HEK293 (cell line): Measurements from ENCODE around the gene PRKAG2.

Experiments used
- CTCF ChIA-PET: fragments of 350-600 bp; formaldehyde crosslinking; extraction: SDS; loops from one replicate; lab custom pipeline; 2021; ENCODE audit warnings: antibody characterized with exemption; lab: Yijun Ruan, JAX
- POLR2A ChIA-PET: fragments of 300-600 bp; formaldehyde crosslinking; extraction: SDS; loops from one replicate; lab custom pipeline; 2020; ENCODE audit warnings: antibody characterized with exemption, inconsistent platforms; lab: Yijun Ruan, JAX
- H3K27ac ChIP-seq: fragments of 200-500 bp; sonication (Bioruptor generic); 2 replicates; pipeline ENCODE4 v1.5.1; 2014; ENCODE audit warnings: low read depth, low read length, control low read depth, inconsistent platforms; ENCODE audit errors: extremely low read depth
- H3K36me3 ChIP-seq, 2 experiments: fragments of 200-500 bp in 1 of 2; sonication (Bioruptor generic) in 1 of 2; 1 replicate in 1 of 2; 2 replicates in 1 of 2; pipeline ENCODE4 v1.5.1; 2014 to 2017; ENCODE audit warnings: inconsistent platforms in 2 of 2, low read length in 2 of 2; ENCODE audit not compliant: control insufficient read depth in 2 of 2, insufficient read depth in 1 of 2
- H3K4me1 ChIP-seq: fragments of 200-500 bp; sonication (Bioruptor generic); 2 replicates; pipeline ENCODE4 v1.5.1; 2014; ENCODE audit warnings: mild to moderate bottlenecking, low read length, inconsistent platforms; ENCODE audit not compliant: control insufficient read depth, insufficient read depth
- H3K4me3 ChIP-seq: 2 replicates; pipeline ENCODE4 v1.5.1; 2011; ENCODE audit warnings: low read depth, mild to moderate bottlenecking, control low read depth, low read length, moderate library complexity
- H3K9me3 ChIP-seq: fragments of 200-500 bp; sonication (Bioruptor generic); 2 replicates; pipeline ENCODE4 v1.5.1; 2014; ENCODE audit warnings: low read depth, low read length, inconsistent platforms; ENCODE audit not compliant: control insufficient read depth, insufficient read depth
- GLI4 ChIP-seq: fragments of 450-650 bp; formaldehyde crosslinking; IDR thresholded peaks from 2 replicates; pipeline ENCODE4 v1.5.1; 2016; ENCODE audit warnings: missing biosample characterization, missing genetic modification characterization
- KLF17 ChIP-seq: fragments of 450-650 bp; formaldehyde crosslinking; IDR thresholded peaks from 2 replicates; pipeline ENCODE4 v1.5.1; 2016; ENCODE audit warnings: missing biosample characterization, missing genetic modification characterization
- SP2 ChIP-seq: fragments of 450-650 bp; formaldehyde crosslinking; IDR thresholded peaks from 2 replicates; pipeline ENCODE4 v1.5.1; 2016; ENCODE audit warnings: missing biosample characterization, missing genetic modification characterization
- TRIM28 ChIP-seq: IDR thresholded peaks from 2 replicates; pipeline ENCODE4 v1.6.1; 2011; ENCODE audit warnings: low read length, control low read depth, borderline replicate concordance
- ZBTB8A ChIP-seq: fragments of 450-650 bp; formaldehyde crosslinking; IDR thresholded peaks from 2 replicates; pipeline ENCODE4 v1.5.1; 2016; ENCODE audit warnings: missing biosample characterization, missing genetic modification characterization
- ZFP41 ChIP-seq: fragments of 450-650 bp; formaldehyde crosslinking; IDR thresholded peaks from 2 replicates; pipeline ENCODE4 v1.5.1; 2016; ENCODE audit warnings: missing biosample characterization, missing genetic modification characterization, borderline replicate concordance
- ZNF146 ChIP-seq: fragments of 450-650 bp; formaldehyde crosslinking; IDR thresholded peaks from 2 replicates; pipeline ENCODE4 v1.5.1; 2016; ENCODE audit warnings: missing biosample characterization, missing genetic modification characterization
- ZNF155 ChIP-seq: fragments of 450-650 bp; formaldehyde crosslinking; IDR thresholded peaks from 2 replicates; pipeline ENCODE4 v1.5.1; 2016; ENCODE audit warnings: missing biosample characterization, missing genetic modification characterization
- ZNF175 ChIP-seq: fragments of 450-650 bp; formaldehyde crosslinking; IDR thresholded peaks from 2 replicates; pipeline ENCODE4 v1.5.1; 2016; ENCODE audit warnings: missing biosample characterization, missing genetic modification characterization
- ZNF202 ChIP-seq: fragments of 450-650 bp; formaldehyde crosslinking; IDR thresholded peaks from 2 replicates; pipeline ENCODE4 v1.5.1; 2016; ENCODE audit warnings: missing biosample characterization, missing genetic modification characterization, borderline replicate concordance
- ZNF394 ChIP-seq: fragments of 450-650 bp; formaldehyde crosslinking; IDR thresholded peaks from 2 replicates; pipeline ENCODE4 v1.5.1; 2016; ENCODE audit warnings: missing biosample characterization, missing genetic modification characterization, mild to moderate bottlenecking, moderate library complexity, borderline replicate concordance
- ZNF423 ChIP-seq: fragments of 450-650 bp; formaldehyde crosslinking; IDR thresholded peaks from 2 replicates; pipeline ENCODE4 v1.5.1; 2016; ENCODE audit warnings: missing biosample characterization, missing genetic modification characterization
- ZNF555 ChIP-seq: fragments of 450-650 bp; formaldehyde crosslinking; conservative IDR thresholded peaks from 2 replicates; pipeline ENCODE4 v1.5.1; 2017; ENCODE audit warnings: missing biosample characterization, mild to moderate bottlenecking, missing genetic modification characterization, inconsistent platforms
- ZNF701 ChIP-seq: fragments of 450-650 bp; formaldehyde crosslinking; IDR thresholded peaks from 2 replicates; pipeline ENCODE4 v1.5.1; 2016; ENCODE audit warnings: missing biosample characterization, missing genetic modification characterization
- ZNF792 ChIP-seq: fragments of 450-650 bp; formaldehyde crosslinking; IDR thresholded peaks from 2 replicates; pipeline ENCODE4 v1.5.1; 2016; ENCODE audit warnings: missing biosample characterization, missing genetic modification characterization
- TF ChIP-seq, protein P1 (sequence below): fragments of 450-650 bp; formaldehyde crosslinking; IDR thresholded peaks from 2 replicates; pipeline ENCODE4 v1.5.1; 2016; ENCODE audit warnings: missing biosample characterization, missing genetic modification characterization, borderline replicate concordance
- TF ChIP-seq, protein P2 (sequence below): fragments of 450-650 bp; formaldehyde crosslinking; IDR thresholded peaks from 2 replicates; pipeline ENCODE4 v1.5.1; 2016; ENCODE audit warnings: missing biosample characterization, missing genetic modification characterization
- TF ChIP-seq, protein P3 (sequence below): fragments of 450-650 bp; formaldehyde crosslinking; IDR thresholded peaks from 2 replicates; pipeline ENCODE4 v1.5.1; 2016; ENCODE audit warnings: missing biosample characterization, missing genetic modification characterization
- TF ChIP-seq, protein P4 (sequence below): fragments of 450-650 bp; formaldehyde crosslinking; IDR thresholded peaks from 2 replicates; pipeline ENCODE4 v1.5.1; 2016; ENCODE audit warnings: missing biosample characterization, missing genetic modification characterization

Gene PRKAG2

GRCh38 chr7:151871904-151872303 lies 5.0 kb downstream of the PRKAG2 start (continued):
- TF ChIP-seq SP2 (tag by site-specific recombination) (no peak), TRIM28 (no peak), GLI4 (no peak), ZNF175 (tag by site-specific recombination) (no peak), ZNF792 (tag by site-specific recombination) (no peak), ZNF155 (tag by site-specific recombination) (no peak)
- TF ChIP-seq, protein P1, sequence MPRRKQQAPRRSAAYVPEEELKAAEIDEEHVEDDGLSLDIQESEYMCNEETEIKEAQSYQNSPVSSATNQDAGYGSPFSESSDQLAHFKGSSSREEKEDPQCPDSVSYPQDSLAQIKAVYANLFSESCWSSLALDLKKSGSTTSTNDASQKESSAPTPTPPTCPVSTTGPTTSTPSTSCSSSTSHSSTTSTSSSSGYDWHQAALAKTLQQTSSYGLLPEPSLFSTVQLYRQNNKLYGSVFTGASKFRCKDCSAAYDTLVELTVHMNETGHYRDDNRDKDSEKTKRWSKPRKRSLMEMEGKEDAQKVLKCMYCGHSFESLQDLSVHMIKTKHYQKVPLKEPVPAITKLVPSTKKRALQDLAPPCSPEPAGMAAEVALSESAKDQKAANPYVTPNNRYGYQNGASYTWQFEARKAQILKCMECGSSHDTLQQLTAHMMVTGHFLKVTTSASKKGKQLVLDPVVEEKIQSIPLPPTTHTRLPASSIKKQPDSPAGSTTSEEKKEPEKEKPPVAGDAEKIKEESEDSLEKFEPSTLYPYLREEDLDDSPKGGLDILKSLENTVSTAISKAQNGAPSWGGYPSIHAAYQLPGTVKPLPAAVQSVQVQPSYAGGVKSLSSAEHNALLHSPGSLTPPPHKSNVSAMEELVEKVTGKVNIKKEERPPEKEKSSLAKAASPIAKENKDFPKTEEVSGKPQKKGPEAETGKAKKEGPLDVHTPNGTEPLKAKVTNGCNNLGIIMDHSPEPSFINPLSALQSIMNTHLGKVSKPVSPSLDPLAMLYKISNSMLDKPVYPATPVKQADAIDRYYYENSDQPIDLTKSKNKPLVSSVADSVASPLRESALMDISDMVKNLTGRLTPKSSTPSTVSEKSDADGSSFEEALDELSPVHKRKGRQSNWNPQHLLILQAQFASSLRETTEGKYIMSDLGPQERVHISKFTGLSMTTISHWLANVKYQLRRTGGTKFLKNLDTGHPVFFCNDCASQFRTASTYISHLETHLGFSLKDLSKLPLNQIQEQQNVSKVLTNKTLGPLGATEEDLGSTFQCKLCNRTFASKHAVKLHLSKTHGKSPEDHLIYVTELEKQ (tag by site-specific recombination), result no peak
- TF ChIP-seq, protein P2, sequence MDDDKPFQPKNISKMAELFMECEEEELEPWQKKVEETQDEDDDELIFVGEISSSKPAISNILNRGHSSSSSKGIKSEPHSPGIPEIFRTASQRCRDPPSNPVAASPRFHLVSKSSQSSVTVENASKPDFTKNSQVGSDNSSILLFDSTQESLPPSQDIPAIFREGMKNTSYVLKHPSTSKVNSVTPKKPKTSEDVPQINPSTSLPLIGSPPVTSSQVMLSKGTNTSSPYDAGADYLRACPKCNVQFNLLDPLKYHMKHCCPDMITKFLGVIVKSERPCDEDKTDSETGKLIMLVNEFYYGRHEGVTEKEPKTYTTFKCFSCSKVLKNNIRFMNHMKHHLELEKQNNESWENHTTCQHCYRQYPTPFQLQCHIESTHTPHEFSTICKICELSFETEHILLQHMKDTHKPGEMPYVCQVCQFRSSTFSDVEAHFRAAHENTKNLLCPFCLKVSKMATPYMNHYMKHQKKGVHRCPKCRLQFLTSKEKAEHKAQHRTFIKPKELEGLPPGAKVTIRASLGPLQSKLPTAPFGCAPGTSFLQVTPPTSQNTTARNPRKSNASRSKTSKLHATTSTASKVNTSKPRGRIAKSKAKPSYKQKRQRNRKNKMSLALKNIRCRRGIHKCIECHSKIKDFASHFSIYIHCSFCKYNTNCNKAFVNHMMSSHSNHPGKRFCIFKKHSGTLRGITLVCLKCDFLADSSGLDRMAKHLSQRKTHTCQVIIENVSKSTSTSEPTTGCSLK (tag by site-specific recombination), result no peak

- Histone ChIP-seq H3K4me1 (no peaks in the 10 kb centered on the region), H3K36me3 (no peaks in the 10 kb centered on the region), H3K4me3 (no peak overlapping the region)
- ChIA-PET POLR2A (no interaction called here), CTCF (interaction anchor here (0.7 kb wide), 1 partner anchor 27 kb away, joined by 3 read pairs; no protein-coding TSS in a partner anchor)
- peak; percentile 57 for TF ChIP-seq ZBTB8A (tag by site-specific recombination)
- TF ChIP-seq, protein P3, sequence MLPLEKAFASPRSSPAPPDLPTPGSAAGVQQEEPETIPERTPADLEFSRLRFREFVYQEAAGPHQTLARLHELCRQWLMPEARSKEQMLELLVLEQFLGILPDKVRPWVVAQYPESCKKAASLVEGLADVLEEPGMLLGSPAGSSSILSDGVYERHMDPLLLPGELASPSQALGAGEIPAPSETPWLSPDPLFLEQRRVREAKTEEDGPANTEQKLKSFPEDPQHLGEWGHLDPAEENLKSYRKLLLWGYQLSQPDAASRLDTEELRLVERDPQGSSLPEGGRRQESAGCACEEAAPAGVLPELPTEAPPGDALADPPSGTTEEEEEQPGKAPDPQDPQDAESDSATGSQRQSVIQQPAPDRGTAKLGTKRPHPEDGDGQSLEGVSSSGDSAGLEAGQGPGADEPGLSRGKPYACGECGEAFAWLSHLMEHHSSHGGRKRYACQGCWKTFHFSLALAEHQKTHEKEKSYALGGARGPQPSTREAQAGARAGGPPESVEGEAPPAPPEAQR (tag by site-specific recombination), result no peak
- TF ChIP-seq, all 188 proteins: peak for 1
- no peaks in the 10 kb centered on the region for H3K9me3 ChIP-seq
- no peak overlapping the region for H3K27ac ChIP-seq
Measured at GRCh38 chr7:151871189-151871735, 5.7 kb downstream of the PRKAG2 start.

- ChIA-PET POLR2A (no interaction called here), CTCF (interaction anchor here (0.7 kb wide), 1 partner anchor 28 kb away, joined by 3 read pairs; no protein-coding TSS in a partner anchor)
- H3K27ac ChIP-seq, result no peak overlapping the region
- TF ChIP-seq KLF17 (tag by site-specific recombination), result no peak
- no peak for TF ChIP-seq ZNF202 (tag by site-specific recombination)
- no peak for TF ChIP-seq ZNF394 (tag by site-specific recombination)
- TF ChIP-seq ZNF701 (tag by site-specific recombination), result no peak
- no peak for TF ChIP-seq ZFP41 (tag by site-specific recombination)
- TF ChIP-seq ZNF555, result no peak
- TF ChIP-seq, protein P4, sequence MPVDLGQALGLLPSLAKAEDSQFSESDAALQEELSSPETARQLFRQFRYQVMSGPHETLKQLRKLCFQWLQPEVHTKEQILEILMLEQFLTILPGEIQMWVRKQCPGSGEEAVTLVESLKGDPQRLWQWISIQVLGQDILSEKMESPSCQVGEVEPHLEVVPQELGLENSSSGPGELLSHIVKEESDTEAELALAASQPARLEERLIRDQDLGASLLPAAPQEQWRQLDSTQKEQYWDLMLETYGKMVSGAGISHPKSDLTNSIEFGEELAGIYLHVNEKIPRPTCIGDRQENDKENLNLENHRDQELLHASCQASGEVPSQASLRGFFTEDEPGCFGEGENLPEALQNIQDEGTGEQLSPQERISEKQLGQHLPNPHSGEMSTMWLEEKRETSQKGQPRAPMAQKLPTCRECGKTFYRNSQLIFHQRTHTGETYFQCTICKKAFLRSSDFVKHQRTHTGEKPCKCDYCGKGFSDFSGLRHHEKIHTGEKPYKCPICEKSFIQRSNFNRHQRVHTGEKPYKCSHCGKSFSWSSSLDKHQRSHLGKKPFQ, result no peak
- no peak for TF ChIP-seq ZNF146 (tag by site-specific recombination)
- no peak for TF ChIP-seq ZNF423 (tag by site-specific recombination)
Measured at GRCh38 chr7:151869968-151870918, 6.7 kb downstream of the PRKAG2 start.

More at GRCh38 chr7:151869968-151870918, 6.7 kb downstream of the PRKAG2 start:
- no peaks in the 10 kb centered on the region for H3K4me1 ChIP-seq
- no peaks in the 10 kb centered on the region for H3K9me3 ChIP-seq
- H3K36me3 ChIP-seq, result no peaks in the 10 kb centered on the region
- H3K4me3 ChIP-seq, result no peak overlapping the region
